Umbilical cord (tissue), 1 donor: ENCODE results near the gene BPHL. TPM values are rescaled to one million over a fixed set of nuclear protein-coding genes. Genes with fewer than 3 reads are reported as not detected.

Experiments used
- total RNA-seq: library from RNA; depleted of rRNA; stranded (reverse); fragments of >200 nt; gene quantifications from one replicate; pipeline ENCODE4 v1.2.3, GENCODE V29; 2014; ENCODE audit warnings: low replicate concordance; ENCODE audit not compliant: insufficient read depth

The BPHL gene
- total RNA-seq, 1 donor from 2014 or later: 29.6 TPM

Other genes with a start within 250 kb of the BPHL start
- gene SERPINB9, start 215.4 kb upstream of the BPHL start, total RNA-seq: 20.2 TPM
- 63.3 TPM for gene SERPINB6, start 147.1 kb upstream of the BPHL start, total RNA-seq
- gene NQO2, start 118.8 kb upstream of the BPHL start, total RNA-seq: 10.8 TPM
- gene RIPK1, start 50.2 kb upstream of the BPHL start, total RNA-seq: 19.0 TPM
- 79.9 TPM for gene TUBB2A, start 38.8 kb downstream of the BPHL start, total RNA-seq
- 73.4 TPM for gene TUBB2B, start 108.9 kb downstream of the BPHL start, total RNA-seq
- 34.9 TPM for gene PSMG4, start 140.2 kb downstream of the BPHL start, total RNA-seq